ENCODE measurements around the gene AP1G2.

The AP1G2 gene

DNA sequence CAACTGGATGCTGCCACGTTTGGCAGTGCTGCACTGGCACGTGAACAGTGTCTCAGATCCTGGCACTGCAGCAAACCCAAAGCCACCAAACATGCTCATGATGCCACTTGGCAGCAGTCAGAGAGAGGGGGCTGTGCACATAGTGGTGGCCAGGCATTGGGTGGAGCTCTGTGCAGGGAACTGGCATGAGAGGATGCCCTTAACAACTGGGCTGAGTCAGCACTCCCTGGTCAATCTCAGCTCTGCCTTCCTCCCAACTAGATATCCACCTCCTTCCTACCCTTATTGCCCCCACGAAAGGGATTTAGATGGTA is 53.0 kb downstream of the AP1G2 start:
- no peak for DNase-seq (ENCODE audit: low read depth in 2 of 2)

DNA sequence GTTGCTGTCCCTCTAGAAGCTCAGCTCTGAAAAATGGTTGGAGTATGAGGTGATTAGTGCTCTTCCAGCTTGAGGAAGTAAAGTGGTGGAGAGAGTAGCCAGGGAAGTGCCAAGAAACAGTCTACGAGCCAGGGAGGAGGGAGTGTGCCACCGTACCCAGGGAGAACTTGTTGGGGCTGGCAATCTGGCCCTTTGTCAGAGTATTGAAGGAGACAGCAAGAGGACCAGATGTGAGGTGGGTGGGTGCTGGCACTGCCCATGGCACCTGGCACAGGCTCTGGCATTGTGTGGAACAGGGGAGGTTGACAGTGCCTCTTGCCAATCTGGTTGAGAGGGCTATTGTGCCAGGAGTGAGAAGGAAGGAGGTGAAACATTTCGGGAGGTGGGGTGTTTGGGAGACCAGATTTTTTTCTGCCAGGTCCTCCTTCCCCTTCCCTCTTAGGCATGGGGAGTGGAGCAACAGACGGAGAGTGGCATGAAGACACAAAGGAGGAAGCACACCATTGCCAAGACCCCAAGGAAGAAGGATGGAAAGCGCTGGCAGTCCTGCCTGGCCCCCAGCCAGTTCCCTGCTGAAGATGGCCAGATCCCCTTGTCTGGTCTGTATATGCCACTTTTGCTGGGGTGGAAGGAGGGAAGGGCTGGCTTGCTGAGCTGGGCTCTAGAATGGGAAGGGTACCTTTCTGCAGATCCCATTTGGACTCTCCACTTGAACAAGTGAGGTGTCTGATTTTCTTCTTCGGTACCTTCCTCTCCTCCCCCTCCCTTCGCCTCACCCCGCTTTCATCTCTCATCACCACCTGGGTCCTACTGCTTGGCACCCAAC is 53.6 kb downstream of the AP1G2 start:
- no peak for DNase-seq (ENCODE audit: low read depth in 2 of 2)

DNA sequence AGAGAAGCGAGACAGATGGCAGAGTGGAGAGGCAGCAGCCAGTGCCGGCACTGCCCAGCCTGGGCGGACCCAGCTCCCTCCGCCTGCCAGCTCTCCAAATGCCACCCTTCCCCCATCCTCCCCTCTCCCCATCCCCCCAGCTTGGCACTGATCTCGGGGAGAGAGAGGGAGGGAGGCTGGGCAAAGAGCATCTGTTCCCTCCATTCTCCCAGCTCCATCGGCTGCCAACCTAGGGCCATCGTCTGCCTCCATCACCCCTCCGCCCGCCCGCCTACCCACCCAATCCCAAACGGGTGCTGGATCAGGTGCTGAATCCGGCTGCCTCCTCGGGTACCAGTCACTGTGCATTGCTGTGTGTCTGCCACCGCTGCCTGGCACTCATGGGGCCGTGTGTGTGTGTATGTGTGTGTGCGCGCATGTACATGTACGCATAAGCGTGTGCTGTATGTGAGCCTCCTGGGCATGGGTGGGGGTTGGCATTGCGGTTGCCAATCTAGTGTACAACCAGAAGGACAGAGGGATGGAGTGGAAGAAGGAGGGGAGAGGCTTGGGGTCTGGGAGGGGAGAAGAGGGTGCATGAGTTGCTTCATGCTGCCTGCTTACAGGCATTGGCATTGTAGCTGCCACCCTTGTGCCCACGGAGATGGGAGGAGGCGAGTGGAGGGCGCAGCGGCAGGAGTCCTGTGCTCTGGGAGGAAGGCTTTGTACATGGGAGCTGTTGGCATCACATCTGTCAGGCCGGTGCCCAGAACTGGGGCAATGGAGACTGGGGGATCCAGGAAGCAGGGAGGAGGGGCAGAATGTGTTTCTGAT is 54.4 kb downstream of the AP1G2 start:
- no peak for DNase-seq (ENCODE audit: low read depth in 2 of 2)

DNA sequence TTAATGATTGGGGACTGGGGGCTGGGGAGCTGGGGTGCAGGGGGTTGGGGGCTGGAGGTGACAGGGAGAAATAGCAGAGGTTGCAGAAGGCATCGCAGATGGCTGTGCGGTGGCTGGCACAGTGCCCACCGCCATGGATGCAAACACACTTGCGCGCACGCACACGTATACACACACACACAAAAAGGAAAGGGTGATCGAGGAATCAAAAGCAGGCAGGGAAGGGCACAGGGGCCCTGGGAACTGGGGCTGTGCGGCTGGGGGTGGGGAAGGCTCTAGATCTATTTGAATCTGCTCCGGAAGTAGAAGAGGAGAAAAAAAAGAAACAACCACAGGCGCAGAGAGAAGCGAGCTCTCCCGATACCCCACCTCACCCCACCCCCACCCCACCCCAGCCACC is 55.4 kb downstream of the AP1G2 start:
- DNase-seq (ENCODE audit: low read depth in 2 of 2), result no peak
